HUES64 (cell line): ENCODE data around the gene MMP24OS.

Experiments
- H3K27ac ChIP-seq: 2 replicates; pipeline ENCODE4 v1.7.0; 2013; ENCODE audit warnings: low read depth, low read length, inconsistent platforms
- H3K27me3 ChIP-seq: 2 replicates; pipeline ENCODE4 v1.6.1; 2013; ENCODE audit warnings: mild to moderate bottlenecking, low read length; ENCODE audit not compliant: insufficient read depth
- H3K36me3 ChIP-seq: 2 replicates; pipeline ENCODE4 v1.6.1; 2013; ENCODE audit warnings: mild to moderate bottlenecking, low read length; ENCODE audit not compliant: insufficient read depth
- H3K4me1 ChIP-seq: 2 replicates; pipeline ENCODE4 v1.6.1; 2013; ENCODE audit warnings: mild to moderate bottlenecking, low read length, moderate library complexity; ENCODE audit not compliant: insufficient read depth
- H3K4me3 ChIP-seq: 2 replicates; pipeline ENCODE4 v1.5.1; 2013; ENCODE audit warnings: mild to moderate bottlenecking, low read length, moderate library complexity
- H3K9ac ChIP-seq: 2 replicates; pipeline ENCODE4 v1.6.1; 2013; ENCODE audit warnings: mild to moderate bottlenecking, low read depth, low read length
- H3K9me3 ChIP-seq: 2 replicates; pipeline ENCODE4 v1.6.1; 2013; ENCODE audit warnings: low read depth, low read length; ENCODE audit not compliant: insufficient read depth
- WGBS: fragments of 150-250, 120-280 bp; methylation state at CpG from one replicate; pipeline ENCODE4 v1.1.7; 2013; ENCODE audit warnings: missing lambda C conversion rate; 5-methylcytosine and 5-hydroxymethylcytosine counted together

MMP24OS gene

DNA sequence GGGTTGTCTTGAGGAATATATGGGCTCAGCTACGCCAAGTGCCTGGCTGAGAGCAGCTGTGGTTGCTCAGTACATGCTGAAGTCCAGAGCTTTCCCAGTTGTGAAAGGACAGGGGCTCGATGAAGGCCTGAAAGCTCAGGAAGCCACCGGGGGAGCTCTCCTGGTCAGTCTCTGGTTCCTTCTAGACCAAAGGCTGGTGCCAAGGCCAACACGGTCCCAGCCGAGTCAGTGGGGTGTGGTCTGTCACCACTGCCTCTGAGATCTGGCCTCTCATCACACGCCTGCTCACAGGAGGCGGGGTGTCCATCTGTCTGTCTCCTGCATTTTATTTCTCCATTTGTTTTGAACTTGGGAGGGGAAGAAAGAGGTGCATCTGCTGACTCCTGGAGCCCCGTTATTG lies 19.2 kb upstream of the MMP24OS start:
- H3K9me3 ChIP-seq, result no peaks in the 10 kb centered on the region
- H3K4me3 ChIP-seq, result no peak overlapping the region
- no peaks in the 10 kb centered on the region for H3K27me3 ChIP-seq
- 81% methylated on average over 8 of the region's 8 CpGs for WGBS
- H3K4me1 ChIP-seq, result no peaks in the 10 kb centered on the region
- H3K9ac ChIP-seq, result no peak overlapping the region
- H3K36me3 ChIP-seq, result no peaks in the 10 kb centered on the region
- no peak overlapping the region for H3K27ac ChIP-seq

DNA sequence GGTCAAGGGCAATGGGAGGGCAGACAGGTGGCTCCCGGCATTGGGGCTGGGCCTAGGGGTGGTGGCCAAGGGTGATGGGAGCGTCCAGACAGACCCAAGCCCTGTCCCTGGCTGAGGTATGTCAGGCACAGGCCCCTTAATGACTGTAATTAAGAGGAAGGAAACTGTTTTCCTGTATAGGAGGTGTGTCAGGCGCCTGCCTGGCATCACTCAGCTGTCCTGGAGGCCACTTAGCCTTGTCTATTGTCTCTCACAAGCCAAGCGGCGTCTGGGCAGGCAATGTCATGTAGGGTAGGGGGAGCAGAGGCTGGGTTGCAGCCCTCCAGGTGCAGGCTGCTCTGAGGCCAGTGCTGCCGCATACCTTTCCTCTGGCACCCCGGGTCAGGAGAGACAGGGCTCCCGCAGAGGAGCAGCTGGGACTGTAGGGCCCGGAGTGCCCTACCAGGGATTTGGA lies 18.2 kb upstream of the MMP24OS start:
- Histone ChIP-seq H3K4me1 (no peaks in the 10 kb centered on the region), H3K27ac (no peak overlapping the region), H3K9ac (no peak overlapping the region), H3K4me3 (no peak overlapping the region), H3K9me3 (no peaks in the 10 kb centered on the region), H3K27me3 (no peaks in the 10 kb centered on the region), H3K36me3 (no peaks in the 10 kb centered on the region)
- 87% methylated on average over 9 of the region's 9 CpGs for whole genome bisulfite sequencing

DNA sequence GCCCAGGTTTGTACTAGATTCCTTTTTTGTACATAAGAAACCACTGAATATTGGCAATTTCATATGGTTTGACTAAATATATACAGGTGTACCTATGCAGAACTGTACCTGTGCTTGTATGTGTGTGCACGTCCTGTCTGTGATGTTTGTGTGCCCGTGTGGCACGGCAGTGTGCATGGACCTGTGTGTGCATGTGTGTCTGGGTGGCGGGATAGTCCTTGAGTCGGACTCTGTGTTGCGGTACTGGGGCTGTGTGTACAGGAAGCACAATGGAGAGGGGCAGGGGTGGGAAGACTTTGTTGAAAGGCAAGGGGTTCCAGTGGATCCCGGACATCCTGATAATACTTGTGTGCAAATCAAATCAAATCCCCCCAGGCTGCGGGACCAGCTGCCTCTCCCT lies 17.8 kb upstream of the MMP24OS start:
- Histone ChIP-seq H3K27ac (no peak overlapping the region), H3K9ac (no peak overlapping the region), H3K4me1 (no peaks in the 10 kb centered on the region), H3K9me3 (no peaks in the 10 kb centered on the region), H3K27me3 (no peaks in the 10 kb centered on the region), H3K36me3 (no peaks in the 10 kb centered on the region), H3K4me3 (no peak overlapping the region)
- 97% methylated on average over 8 of the region's 8 CpGs for WGBS

DNA sequence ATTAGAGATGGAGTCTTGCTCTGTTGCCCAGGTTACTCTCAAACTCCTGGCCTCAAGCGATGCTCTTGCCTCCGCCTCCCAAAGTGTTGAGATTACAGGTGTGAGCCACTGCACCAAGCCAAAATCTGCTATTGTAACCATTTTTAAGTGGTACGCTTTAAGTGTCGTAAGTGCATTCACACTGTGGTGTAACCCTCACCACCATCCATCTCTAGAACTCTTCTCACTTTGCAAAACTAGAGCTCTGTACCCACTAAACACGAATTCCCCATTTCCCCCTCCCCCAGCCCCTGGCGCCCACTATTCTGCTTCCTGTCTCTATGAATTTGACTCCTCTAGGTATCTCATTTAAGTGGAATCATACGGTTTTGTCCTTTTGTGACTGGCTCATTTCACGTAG lies 17.1 kb upstream of the MMP24OS start:
- Histone ChIP-seq H3K4me3 (no peak overlapping the region), H3K27me3 (no peaks in the 10 kb centered on the region), H3K9me3 (no peaks in the 10 kb centered on the region), H3K27ac (no peak overlapping the region), H3K4me1 (no peaks in the 10 kb centered on the region), H3K36me3 (no peaks in the 10 kb centered on the region), H3K9ac (no peak overlapping the region)
- WGBS, result 91% methylated on average over 8 of the region's 8 CpGs

DNA sequence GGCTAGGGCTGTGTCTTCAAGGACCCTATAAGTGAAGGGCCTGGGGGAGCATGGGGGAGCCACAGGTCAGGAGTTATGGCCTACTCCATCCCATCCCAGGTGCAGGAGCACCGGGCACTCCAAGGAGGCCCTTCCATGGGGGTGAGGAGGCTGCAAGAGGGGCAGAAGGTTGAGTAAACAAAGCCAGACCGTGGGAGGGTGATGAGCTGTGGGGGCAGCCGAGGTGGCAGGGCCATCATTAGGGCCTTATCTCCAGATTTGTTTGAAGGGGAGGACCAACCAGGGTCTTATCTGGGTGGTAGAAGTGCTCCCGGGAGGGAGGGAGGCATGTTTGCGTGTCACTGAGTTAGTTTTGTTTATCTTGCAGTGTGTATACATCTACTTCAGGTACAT lies 16.4 kb upstream of the MMP24OS start:
- no peaks in the 10 kb centered on the region for H3K4me1 ChIP-seq
- no peaks in the 10 kb centered on the region for H3K36me3 ChIP-seq
- no peak overlapping the region for H3K4me3 ChIP-seq
- 85% methylated on average over 5 of the region's 5 CpGs for WGBS
- H3K27ac ChIP-seq, result no peak overlapping the region
- no peak overlapping the region for H3K9ac ChIP-seq
- no peaks in the 10 kb centered on the region for H3K9me3 ChIP-seq
- no peaks in the 10 kb centered on the region for H3K27me3 ChIP-seq

DNA sequence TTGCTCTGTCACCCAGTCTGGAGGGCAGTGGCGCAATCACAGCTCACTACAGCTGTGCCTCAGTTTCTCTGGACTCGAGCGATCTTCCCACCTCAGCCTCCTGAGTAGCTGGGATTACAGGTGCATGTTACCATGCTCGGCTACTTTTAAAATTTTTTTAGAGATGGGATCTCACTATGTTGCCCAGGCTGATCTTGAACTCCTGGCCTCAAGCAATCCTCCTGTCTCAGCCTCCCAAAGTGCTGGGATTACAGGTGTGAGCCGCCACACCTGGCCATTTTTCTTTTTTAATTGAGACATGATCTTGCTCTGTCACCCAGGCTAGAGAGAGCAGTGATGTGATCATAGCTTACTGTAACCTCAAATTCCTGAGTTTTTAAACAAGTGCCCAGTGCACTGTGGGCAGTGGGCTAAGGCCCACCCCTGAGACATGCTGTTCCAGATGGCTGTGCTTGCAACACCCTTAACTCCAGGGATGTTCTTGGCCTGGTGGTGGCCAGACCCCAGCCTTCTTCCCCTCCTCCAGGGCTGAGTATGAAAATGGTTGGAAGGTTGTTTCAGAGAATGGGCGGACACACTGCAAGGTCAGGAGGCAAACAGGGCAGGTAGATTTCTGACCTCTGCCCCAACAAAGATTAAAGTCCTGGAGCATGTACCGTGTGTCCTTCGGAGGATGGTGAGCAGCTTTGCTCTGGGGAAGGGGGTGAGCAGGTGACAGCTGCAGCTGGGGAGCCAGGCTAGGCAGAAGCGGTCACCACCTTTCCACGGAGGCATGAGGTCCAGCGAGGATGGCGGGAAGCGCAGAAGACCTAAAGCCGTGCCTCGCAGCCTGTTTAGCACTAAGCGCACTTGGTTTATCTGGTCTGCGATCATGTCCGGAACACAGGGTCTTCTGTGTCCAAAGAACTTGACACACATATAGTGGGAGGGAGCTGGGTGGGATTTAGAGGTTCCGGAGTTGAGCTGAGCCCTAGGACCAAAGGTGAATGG lies 15.7 kb upstream of the MMP24OS start:
- WGBS, result 94% methylated on average over 19 of the region's 19 CpGs
- H3K27me3 ChIP-seq, result no peaks in the 10 kb centered on the region
- no peak overlapping the region for H3K4me3 ChIP-seq
- no peaks in the 10 kb centered on the region for H3K9me3 ChIP-seq
- no peaks in the 10 kb centered on the region for H3K36me3 ChIP-seq
- H3K4me1 ChIP-seq, result no peaks in the 10 kb centered on the region
- H3K27ac ChIP-seq, result no peak overlapping the region
- no peak overlapping the region for H3K9ac ChIP-seq

DNA sequence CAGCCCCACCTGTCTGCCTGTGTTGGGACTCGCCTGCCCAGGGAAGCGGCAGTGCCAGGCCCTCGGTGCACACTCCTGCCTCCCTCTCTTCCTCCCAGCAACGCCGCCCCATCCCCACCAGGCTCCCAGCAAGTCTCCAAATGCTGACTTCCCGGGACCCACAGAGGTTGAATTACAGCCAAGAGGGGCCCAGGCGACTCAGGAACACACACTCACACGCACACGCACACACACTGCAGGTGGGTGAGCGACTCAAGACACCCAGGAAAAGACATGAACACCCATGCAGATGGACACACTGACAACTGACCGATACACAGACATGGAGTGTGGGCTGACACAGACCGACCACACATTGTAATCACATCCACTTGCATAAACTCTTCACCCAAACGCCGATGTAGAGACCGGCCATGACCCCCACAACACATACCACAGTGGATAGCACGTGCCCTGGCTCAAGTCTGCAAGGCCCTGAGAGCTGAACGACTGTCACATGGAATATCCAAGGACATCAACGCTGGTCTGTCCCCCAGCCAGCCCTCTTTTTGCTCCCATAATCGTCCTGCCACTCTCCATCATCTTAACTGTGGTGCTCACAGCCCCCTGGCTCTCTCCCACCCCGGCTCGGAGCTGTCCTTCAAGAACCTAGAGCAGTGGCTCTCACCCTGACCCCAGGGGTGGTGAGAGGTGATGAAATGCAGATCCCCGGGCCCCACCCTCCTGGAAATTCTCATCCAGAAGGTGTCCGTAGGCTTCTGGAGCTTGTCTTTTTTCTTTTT lies 14.8 kb upstream of the MMP24OS start:
- H3K27me3 ChIP-seq, result no peaks in the 10 kb centered on the region
- H3K27ac ChIP-seq, result no peak overlapping the region
- H3K4me3 ChIP-seq, result no peak overlapping the region
- no peaks in the 10 kb centered on the region for H3K36me3 ChIP-seq
- H3K9me3 ChIP-seq, result no peaks in the 10 kb centered on the region
- no peaks in the 10 kb centered on the region for H3K4me1 ChIP-seq
- 90% methylated on average over 23 of the region's 23 CpGs for WGBS
- no peak overlapping the region for H3K9ac ChIP-seq

DNA sequence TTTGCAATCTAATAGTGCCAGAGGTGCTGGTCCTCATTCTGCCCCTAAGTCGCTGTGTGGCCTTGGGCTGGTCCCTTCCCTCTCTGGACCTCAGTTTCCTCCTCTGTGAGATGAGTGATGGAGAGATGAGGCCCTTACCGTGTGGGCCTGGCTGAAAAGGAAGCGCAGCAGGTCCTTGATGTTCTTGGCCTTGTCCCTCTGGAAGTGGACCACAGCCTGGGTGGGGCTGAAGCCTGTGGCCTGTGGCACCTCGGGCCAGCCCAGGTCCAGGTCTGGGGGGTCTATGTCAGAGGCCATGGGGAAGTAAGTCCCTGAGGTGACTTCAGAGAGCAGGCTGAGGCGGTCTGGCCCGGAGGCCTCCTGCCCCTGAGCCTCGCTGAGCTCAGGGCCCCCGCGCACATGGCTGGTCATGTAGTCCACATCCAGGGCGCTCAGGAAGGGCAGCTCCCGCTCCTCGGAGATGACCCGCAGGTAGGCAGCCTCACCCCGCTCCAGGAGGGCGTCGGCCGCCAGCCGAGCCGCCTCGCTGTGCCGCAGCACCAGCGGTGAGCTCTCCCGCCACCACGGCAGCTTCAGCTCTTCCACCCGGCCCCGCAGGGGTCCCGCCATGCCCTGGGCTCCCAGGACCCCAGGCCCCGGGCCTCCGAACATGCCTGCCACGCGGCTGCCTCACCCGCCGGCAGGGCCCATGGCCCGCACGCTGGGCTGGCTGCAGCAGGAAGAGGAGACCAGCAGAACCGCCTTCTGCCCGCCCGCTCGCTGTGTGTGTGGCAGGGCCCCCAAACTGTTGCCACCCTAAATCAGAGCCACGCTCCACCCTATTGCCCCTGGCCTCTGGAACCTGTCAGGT lies 14.0 kb upstream of the MMP24OS start, which contains the start of gene FAM83C:
FAM83C (minus strand) TSS at position 772 of the 850 bp plus-strand sequence; CDS start at position 651, 121 bp downstream.
- Histone ChIP-seq H3K27ac (no peak within 1 kb of the TSS), H3K27me3 (no peaks in the 10 kb centered on the region), H3K9ac (no peak within 1 kb of the TSS), H3K36me3 (no peaks in the 10 kb centered on the region), H3K9me3 (no peaks in the 10 kb centered on the region), H3K4me3 (no peak within 1 kb of the TSS), H3K4me1 (no peaks in the 10 kb centered on the region)
- WGBS, result 92% methylated on average over 40 of the region's 40 CpGs

DNA sequence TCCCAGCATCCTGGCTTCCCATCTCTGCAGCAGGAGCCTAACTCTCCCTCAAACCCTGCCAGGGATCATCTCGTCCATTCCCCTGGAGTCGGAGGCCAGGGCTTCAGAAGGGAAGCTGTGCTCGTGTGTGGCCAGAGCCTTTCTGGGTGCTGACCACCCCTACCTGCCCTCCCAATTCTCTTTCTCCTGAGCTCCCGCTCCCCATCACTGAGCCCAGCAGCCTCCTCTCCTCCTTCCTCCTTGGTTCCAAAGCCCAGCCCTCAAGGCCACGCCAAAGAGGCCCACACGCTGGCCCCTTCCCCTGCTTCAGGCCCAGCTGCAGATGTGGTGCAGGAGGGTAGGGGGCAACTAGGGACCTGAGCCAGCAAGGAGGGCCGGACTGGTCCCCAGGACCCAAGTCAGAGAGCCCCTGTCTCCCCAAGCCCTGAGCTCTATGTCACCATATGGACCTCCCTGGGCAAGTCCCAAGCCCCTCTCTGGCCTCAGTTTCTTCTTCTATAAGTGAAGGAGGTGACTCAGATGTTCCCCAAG lies 13.0 kb upstream of the MMP24OS start:
- Histone ChIP-seq H3K36me3 (no peaks in the 10 kb centered on the region), H3K9ac (no peak overlapping the region), H3K27ac (no peak overlapping the region), H3K9me3 (no peaks in the 10 kb centered on the region), H3K4me1 (no peaks in the 10 kb centered on the region), H3K27me3 (no peaks in the 10 kb centered on the region), H3K4me3 (no peak overlapping the region)
- WGBS, result 86% methylated on average over 7 of the region's 7 CpGs

DNA sequence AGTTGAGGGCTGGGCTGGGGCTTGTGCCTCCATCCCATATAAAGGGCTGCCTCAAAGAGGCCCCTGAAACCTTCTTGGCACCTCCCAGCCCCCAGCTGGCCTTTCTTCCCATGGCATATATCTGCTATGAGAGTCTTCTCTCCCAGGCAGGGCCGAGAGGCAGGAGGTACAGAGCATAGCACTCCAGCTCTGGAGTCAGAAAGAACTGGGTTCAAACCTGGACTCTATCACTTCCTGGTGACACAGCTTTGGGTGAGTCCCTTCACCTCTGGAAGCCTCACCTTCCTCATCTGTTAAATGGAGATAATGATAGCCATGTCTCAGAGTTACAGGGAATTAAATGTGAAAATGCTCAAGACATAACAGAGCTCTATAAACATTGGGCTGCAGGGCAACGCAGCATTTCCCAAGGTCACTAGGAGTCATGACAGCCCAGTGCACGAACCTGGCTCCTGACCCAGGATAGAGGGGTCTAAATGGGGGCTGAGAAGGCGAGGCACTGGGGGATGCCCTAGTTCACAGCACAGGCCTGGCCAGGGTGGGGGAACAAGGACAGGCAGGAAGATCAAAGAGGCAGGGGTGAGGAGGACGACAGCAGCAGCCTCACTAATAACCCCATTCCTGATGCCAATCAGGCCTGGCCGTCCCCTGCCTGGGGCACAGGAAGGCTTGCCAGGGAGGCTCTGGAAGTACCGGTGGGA lies 12.4 kb upstream of the MMP24OS start:
- Histone ChIP-seq H3K27me3 (no peaks in the 10 kb centered on the region), H3K27ac (no peak overlapping the region), H3K4me3 (no peak overlapping the region), H3K9me3 (no peaks in the 10 kb centered on the region), H3K4me1 (no peaks in the 10 kb centered on the region), H3K9ac (no peak overlapping the region), H3K36me3 (no peaks in the 10 kb centered on the region)
- WGBS, result 79% methylated on average over 7 of the region's 7 CpGs
